Activated naive CD8-positive, alpha-beta T cell (primary cell): ENCODE data around the gene LIX1L.
A peak's percentile ranks its signal among the peaks of the same experiment; 100 is the strongest.

Experiments
- H3K27ac Mint-ChIP-seq: one replicate; pipeline ENCODE4 v1.8.0; 2021; ENCODE audit warnings: mixed read lengths
- H3K27me3 Mint-ChIP-seq: one replicate; pipeline ENCODE4 v1.8.0; 2021; ENCODE audit warnings: mixed read lengths
- H3K36me3 Mint-ChIP-seq: one replicate; pipeline ENCODE4 v1.8.0; 2021; ENCODE audit warnings: mixed read lengths
- H3K4me1 Mint-ChIP-seq: one replicate; pipeline ENCODE4 v1.8.0; 2021; ENCODE audit warnings: low read depth, mixed read lengths
- H3K4me3 Mint-ChIP-seq: one replicate; pipeline ENCODE4 v1.8.0; 2021; ENCODE audit warnings: mild to moderate bottlenecking, mixed read lengths
- H3K9me3 Mint-ChIP-seq: one replicate; pipeline ENCODE4 v1.8.0; 2021; ENCODE audit warnings: low read depth, mixed read lengths

The LIX1L gene

DNA sequence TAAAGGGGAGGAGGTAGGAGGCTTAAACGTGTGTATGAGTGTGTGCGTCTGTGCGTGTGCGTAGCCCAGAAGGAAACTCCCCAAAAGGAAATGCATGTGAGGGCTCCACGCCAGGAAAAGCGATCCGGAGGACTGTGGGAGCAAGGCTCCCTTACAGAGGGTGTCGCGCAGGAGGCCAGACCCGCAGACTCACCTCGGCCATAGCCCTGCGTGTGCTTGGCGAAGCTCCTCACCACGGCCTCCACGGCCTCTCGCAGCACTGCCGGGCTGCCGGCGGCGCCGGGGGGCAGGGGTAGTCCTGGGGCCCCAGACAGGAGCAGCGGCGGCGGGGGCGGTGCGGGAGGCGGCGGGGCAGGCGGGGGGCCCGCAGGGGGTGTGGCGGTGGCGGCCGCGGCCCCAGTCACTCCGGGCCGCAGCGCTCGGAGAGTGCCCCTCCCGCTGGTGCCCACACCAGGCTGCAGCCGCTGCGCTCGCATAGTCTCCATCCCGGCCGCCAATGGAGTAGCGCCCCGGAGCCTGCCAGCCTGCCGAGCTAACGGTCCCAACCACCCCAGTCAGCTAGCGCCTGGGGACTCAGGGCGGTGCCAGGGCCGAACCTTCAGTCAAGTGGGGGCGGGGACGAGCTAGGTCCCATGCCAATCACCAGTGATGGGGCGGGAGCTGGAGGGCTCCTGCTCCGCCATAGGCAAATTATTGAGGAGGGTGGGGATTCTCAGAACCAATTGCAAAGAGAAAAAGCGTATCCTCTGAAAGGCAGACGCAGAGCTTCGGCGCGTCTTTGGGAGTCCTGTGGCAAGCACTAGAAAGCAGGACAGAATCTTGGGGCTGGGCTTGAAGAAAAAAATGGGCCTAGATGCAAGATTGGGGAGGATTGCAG lies at the start of gene LIX1L:
LIX1L (minus strand) TSS at position 575 of the 877 bp plus-strand sequence; CDS start at position 485, 90 bp downstream.
- Mint-ChIP-seq H3K4me1 (peaks cover 76% of the 10 kb centered on the region), H3K4me3 (peak within 1 kb of the TSS; percentile 96), H3K9me3 (no peaks in the 10 kb centered on the region), H3K27me3 (no peaks in the 10 kb centered on the region), H3K36me3 (no peaks in the 10 kb centered on the region), H3K27ac (peak within 1 kb of the TSS; percentile 98)

DNA sequence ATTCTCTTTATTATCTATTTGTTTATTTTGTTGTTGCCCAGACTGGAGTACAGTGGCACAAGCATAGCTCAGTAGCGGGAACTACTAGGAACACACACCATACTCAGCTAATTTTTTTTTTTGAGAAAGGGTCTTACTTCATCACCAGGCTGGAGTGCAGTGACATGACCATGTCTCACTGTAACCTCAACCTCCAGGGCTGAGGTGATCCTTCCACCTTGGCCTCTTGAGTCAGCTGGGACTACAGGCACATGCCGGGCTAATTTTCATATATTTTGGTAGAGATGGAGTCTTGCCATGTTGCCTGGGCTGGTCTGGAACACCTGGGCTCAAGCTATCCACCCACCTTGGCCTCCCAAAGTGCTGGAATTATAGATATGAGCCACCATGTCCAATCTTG lies 43.9 kb upstream of the LIX1L start:
- H3K4me1 Mint-ChIP-seq = peaks cover 79% of the 10 kb centered on the region
- no peaks in the 10 kb centered on the region for H3K27me3 Mint-ChIP-seq
- H3K27ac Mint-ChIP-seq = peak overlapping the region; percentile 73
- no peaks in the 10 kb centered on the region for H3K36me3 Mint-ChIP-seq
- peak overlapping the region; percentile 2 for H3K4me3 Mint-ChIP-seq
- no peaks in the 10 kb centered on the region for H3K9me3 Mint-ChIP-seq

DNA sequence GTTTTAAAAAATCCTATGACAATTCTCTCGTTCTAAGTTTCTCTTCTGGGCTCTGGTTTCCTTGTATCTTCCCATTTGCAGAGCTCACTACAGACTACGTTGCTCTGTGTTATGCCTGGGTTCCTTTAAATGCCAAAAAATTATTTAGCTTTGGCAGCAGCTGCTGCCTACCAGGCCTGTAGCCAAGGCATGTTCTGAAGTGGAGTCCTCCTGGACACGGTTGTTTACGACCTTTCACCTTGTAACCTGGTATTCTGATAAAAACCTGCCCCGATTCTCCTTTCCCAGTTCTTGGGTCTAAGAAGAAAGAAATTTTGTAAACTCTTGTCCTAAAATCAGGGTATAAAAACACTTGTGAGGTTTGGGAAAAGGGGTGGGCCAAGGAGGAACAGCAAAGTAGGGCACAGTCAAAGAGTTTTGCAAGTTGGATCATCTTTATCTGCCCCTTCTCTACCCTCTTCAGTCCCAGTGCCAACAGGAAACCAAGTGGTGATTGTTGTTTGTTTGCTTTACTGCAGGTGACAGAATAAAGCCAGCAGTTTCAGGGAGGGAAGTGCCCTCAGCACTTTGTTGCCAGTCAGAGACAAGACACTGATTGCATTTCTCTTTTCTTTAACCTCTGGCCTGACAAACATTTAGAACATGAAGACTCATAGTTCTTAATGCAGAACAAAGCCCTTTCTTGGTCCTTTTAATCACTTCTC lies 41.7 kb upstream of the LIX1L start:
- peaks cover 65% of the 10 kb centered on the region for H3K4me1 Mint-ChIP-seq
- H3K27ac Mint-ChIP-seq = peak overlapping the region; percentile 99
- H3K27me3 Mint-ChIP-seq = no peaks in the 10 kb centered on the region
- peak overlapping the region; percentile 98 for H3K4me3 Mint-ChIP-seq
- peaks cover 5% of the 10 kb centered on the region for H3K36me3 Mint-ChIP-seq
- no peaks in the 10 kb centered on the region for H3K9me3 Mint-ChIP-seq

DNA sequence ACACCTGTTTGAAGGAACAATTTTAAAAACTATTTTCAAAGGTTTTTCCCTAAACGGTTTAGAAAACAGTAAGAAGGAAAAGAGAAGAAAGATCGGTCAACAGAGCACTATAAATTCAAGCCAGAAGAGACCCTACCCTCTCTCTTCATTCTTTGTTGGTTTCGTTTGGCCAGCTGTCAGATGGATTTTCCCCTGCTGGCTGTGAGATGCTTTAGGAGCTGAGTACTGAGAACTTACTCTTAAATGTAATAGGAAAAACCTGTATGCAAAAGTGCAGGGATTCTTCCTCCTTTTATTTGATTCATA lies 39.9 kb upstream of the LIX1L start:
- Mint-ChIP-seq H3K4me3 (peak overlapping the region; percentile 98), H3K27me3 (no peaks in the 10 kb centered on the region), H3K36me3 (peaks cover 19% of the 10 kb centered on the region), H3K9me3 (no peaks in the 10 kb centered on the region), H3K27ac (peak overlapping the region; percentile 99), H3K4me1 (peaks cover 68% of the 10 kb centered on the region)

DNA sequence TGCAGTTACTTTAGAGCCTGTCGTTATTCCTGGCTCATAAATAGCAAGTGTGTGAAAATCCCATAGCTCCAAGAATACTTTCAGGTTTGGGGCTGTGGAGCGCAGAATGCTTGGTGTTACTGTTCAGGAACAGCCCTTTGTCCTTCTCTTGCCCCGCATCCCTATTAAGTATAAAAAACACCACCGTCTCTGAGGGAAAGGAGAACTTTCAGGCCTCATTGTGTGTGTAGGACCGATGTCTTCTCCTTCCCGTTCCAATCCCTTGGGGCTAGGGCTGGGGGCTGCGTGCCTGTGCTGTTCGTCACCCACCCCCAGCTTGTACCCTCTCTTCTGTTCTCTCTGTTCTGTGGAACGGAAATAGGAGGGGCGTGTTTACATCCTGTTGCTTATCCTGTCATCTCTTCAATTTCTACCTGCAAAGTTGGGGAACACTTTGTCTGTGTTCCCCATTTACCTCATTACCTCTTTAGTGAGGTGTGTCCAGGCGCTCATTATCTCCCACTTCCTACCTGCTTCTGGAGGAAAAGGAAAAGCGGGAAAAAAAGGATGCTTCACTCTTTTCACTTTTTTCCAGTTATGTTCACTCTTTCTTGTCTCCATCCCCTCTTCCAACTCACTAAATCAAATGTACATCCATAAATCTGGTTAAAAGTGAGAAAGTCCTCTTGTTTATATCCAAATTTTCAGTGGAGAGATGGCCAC lies 39.4 kb upstream of the LIX1L start:
- peak overlapping the region; percentile 99 for H3K27ac Mint-ChIP-seq
- H3K9me3 Mint-ChIP-seq = no peaks in the 10 kb centered on the region
- peak overlapping the region; percentile 98 for H3K4me3 Mint-ChIP-seq
- peaks cover 22% of the 10 kb centered on the region for H3K36me3 Mint-ChIP-seq
- no peaks in the 10 kb centered on the region for H3K27me3 Mint-ChIP-seq
- H3K4me1 Mint-ChIP-seq = peaks cover 73% of the 10 kb centered on the region

DNA sequence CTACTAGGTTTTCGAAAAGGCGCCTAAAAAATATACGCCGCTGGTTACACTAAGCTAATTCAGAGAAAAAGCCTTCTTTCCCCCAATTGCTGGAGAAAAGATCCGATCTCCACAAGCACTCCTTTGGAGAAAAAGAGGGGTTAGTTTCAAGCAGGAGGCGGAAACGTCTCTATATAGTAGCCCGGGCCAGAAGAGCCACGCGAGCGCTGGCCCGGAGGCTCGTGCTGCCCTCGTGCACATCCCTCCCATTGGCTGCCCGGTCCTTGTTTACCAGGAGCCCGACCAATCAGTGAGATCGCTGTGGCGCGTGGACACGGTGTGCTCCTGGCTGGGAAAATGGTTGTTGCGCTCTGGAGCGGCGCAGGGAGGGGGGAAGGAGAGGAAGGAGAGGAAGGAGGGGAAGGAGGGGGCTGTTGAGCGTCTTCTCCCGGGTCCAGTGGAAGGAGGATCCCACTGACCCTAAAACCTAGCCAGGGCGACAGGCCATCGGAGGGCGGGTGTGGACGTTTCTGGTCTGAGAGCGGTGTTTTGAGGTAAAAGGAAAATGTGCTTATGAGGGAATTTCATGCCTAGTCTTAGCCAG lies 38.7 kb upstream of the LIX1L start, which contains the start of gene TXNIP:
TXNIP (minus strand) TSS at position 147 of the 583 bp plus-strand sequence. CDS start 313 bp downstream, outside the sequence.
- peaks cover 73% of the 10 kb centered on the region for H3K4me1 Mint-ChIP-seq
- no peaks in the 10 kb centered on the region for H3K27me3 Mint-ChIP-seq
- no peaks in the 10 kb centered on the region for H3K9me3 Mint-ChIP-seq
- H3K36me3 Mint-ChIP-seq = peaks cover 22% of the 10 kb centered on the region
- peak within 1 kb of the TSS; percentile 99 for H3K27ac Mint-ChIP-seq
- peak within 1 kb of the TSS; percentile 98 for H3K4me3 Mint-ChIP-seq

DNA sequence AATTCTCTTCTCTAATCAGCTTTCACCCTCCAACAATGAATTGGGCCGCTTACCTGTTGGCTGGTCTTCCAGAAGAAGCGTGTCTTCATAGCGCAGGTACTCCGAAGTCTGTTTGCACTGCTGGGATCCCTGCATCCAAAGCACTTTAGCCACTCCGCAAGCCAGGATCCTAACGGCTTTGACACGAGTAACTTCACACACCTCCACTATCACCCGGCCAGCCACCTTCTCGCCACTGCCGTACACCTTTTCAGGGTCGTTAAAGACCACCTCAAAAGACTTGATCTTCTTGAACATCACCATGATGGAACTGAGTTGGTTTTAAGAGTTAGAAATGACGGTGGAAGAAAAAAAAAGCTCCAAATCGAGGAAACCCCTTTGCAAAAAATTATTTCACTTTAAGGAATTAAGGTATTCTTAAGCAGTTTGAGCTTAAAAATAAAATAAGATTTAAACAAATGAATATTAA lies 38.2 kb upstream of the LIX1L start:
- peak overlapping the region; percentile 99 for H3K27ac Mint-ChIP-seq
- H3K9me3 Mint-ChIP-seq = no peaks in the 10 kb centered on the region
- H3K36me3 Mint-ChIP-seq = peaks cover 22% of the 10 kb centered on the region
- H3K27me3 Mint-ChIP-seq = no peaks in the 10 kb centered on the region
- H3K4me1 Mint-ChIP-seq = peaks cover 74% of the 10 kb centered on the region
- H3K4me3 Mint-ChIP-seq = peak overlapping the region; percentile 98

DNA sequence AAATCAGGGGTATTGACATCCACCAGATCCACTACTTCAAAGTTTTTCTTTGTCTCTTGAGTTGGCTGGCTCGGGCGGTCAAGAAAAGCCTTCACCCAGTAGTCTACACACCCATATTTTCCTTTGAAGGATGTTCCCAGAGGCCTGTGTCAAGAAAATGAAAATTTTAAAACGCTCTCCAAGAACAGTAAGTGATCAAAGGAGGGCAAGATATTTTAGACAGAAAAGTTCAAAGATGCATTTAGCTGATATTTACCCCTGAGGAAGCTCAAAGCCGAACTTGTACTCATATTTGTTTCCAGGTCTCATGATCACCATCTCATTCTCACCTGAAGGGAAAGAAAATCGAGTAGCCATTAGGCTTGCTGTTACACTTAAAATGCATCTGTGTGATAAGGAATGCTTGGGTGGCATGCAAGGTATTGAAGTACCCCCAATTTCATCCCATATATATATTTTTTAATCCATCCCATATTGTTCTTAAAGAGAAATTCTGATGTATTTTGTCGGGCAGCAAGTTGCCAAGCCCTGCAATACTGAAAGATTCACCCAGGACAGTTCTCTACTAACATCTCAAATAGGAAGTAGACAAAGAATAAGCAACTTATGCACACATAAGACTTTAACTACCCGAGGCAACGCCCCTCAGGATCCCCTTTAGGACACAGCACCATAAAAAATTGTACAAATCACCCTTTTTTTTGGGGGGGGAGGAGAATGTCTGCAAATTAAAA lies 37.5 kb upstream of the LIX1L start:
- Mint-ChIP-seq H3K27ac (peak overlapping the region; percentile 99), H3K27me3 (no peaks in the 10 kb centered on the region), H3K4me1 (peaks cover 79% of the 10 kb centered on the region), H3K4me3 (peak overlapping the region; percentile 98), H3K9me3 (no peaks in the 10 kb centered on the region), H3K36me3 (peaks cover 22% of the 10 kb centered on the region)

DNA sequence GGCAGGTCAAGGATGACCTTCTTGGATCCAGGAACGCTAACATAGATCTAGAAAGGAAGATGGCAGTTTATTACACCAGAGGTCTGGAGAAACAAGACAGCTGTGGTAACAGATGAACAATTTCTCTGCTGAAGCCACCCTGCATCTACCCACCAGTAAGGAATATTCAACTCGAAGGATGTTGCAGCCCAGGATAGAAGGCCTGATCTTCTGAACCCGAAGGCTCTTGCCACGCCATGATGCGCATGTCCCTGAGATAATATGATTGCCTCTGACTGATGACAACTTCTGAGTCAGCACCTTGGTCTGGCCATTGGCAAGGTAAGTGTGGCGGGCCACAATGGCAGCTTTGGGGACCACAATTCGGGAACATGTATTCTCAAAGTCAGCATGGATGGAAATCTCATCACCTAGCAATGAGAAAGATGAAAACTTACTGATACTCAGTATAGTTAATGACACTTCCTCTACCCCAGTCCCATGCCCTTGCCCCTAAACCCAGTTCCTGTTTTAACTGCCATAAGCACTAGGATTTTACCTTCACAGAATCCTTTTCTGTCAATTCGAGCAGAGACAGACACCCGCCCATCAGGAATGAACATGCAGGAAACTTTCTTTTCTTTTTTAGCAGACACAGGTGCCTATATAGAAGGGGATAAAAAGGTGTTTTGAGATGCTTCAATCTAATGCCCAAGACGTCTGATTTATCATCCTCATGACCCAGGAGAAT lies 36.7 kb upstream of the LIX1L start:
- H3K9me3 Mint-ChIP-seq = no peaks in the 10 kb centered on the region
- H3K36me3 Mint-ChIP-seq = peaks cover 22% of the 10 kb centered on the region

DNA sequence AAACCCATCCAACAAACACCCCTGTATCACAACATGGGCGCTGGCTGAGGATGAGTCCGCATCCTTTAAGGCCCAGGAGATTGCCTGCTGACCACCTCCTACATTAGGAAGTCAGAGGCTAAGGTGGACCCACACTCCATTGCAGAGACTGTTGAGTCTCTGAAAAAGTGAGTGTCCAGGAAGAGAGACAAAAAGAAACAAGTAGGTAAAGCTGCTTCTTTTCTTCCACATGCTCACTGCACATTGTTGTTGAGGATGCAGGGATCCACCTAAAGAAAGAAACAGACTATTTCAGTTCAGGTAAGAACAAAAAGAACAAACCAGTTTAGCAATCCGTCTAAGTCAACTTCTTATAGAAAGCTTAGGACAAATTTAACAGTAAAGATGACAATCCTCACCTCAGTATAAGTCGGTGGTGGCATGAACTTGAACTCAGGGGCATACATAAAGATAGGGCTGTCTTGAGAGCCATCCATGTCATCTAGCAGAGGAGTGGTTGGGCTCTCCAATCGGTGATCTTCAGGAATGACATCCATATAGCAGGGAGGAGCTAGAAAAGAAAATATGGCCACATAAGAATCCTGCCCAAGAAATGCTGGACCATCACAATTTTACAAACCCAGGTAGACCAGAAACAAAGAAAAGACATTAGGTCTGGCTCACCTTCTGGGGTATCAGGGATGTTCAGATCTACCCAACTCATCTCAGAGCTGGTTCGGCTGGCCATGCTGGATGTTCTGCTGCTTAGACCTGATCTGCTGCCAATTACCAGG lies 36.0 kb upstream of the LIX1L start:
- Mint-ChIP-seq H3K4me1 (peaks cover 74% of the 10 kb centered on the region), H3K27ac (peak overlapping the region; percentile 99), H3K27me3 (no peaks in the 10 kb centered on the region), H3K4me3 (peak overlapping the region; percentile 98), H3K36me3 (peaks cover 22% of the 10 kb centered on the region), H3K9me3 (no peaks in the 10 kb centered on the region)

More for the DNA sequence above, 36.7 kb upstream of the LIX1L start:
- H3K4me3 Mint-ChIP-seq = peak overlapping the region; percentile 98
- H3K27ac Mint-ChIP-seq = peak overlapping the region; percentile 99
- no peaks in the 10 kb centered on the region for H3K27me3 Mint-ChIP-seq
- H3K4me1 Mint-ChIP-seq = peaks cover 77% of the 10 kb centered on the region

DNA sequence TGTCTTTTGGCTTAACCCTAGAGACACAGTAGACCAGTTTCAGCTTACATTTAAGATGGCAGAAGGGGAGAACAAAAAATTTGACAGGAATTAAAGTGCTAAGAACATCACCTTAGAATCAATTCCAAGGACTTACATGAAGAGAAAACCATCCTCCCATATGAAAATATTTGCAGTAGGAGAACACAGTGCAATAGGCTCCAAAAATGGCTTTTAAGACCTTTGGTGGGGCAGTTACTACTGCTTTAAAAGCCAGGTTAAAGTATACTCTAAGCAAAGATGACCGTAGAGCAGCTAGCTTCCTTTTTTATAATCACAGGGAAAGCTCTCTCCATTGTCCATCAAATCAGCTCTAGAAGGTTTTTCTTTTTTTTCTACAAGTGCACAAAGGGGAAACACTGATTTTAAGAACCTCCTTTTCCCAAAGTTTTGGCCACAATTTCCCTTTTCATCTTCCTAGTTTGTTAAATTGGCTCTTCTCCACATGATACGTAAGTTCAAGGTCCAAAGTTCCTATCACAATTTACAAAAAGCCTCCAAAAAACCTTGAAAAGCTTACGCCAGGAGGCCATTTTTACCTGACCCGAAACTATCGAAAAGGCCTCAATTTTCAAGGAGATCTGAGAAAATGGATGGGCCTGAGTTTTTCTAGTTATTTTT lies 35.3 kb upstream of the LIX1L start:
- Mint-ChIP-seq H3K36me3 (peaks cover 22% of the 10 kb centered on the region), H3K9me3 (peaks cover 3% of the 10 kb centered on the region), H3K27ac (peak overlapping the region; percentile 99), H3K27me3 (no peaks in the 10 kb centered on the region), H3K4me1 (peaks cover 72% of the 10 kb centered on the region), H3K4me3 (peak overlapping the region; percentile 98)

DNA sequence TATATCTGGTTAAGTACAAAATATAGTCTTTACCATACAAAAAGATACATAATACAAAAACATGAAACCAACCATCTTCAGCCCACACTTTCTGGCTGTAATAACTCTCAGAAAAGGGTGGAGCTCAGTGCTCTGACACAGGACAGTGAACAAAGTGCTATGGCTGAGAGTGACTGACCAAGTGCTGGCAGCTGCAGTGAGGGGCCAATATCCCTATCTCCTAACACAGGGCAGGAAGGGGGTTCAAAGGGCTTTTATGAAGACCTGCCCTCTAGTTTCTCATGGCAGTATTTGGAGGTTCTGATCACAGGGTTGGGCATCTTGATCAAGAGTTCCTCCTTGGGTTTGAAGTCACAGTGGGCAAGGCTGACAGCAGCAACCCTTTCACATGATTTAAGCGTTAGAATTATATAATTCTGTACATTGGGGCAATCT lies 34.7 kb upstream of the LIX1L start:
- Mint-ChIP-seq H3K36me3 (peaks cover 22% of the 10 kb centered on the region), H3K27me3 (no peaks in the 10 kb centered on the region), H3K4me3 (peak overlapping the region; percentile 98), H3K9me3 (peaks cover 3% of the 10 kb centered on the region), H3K4me1 (peaks cover 72% of the 10 kb centered on the region), H3K27ac (peak overlapping the region; percentile 99)
